Forelimb muscle (tissue), 1 donor: ENCODE results near the gene RANBP1. TPM values are rescaled to one million over a fixed set of nuclear protein-coding genes. Genes with fewer than 3 reads are reported as not detected.

Experiments used
- DNase-seq: peaks from one replicate; pipeline ENCODE4 v3.0.0-alpha.2; 2013; ENCODE audit warnings: low read depth
- polyA plus RNA-seq: library from polyadenylated mRNA; unstranded; fragments of 120-200 nt; gene quantifications from one replicate; pipeline ENCODE4 v1.2.1, GENCODE V29; 2013; ENCODE audit not compliant: insufficient read length

Gene RANBP1
- polyA plus RNA-seq, 1 donor: 91.1 TPM

- no peak for DNase-seq
These were observed 56.3 kb downstream of the RANBP1 start for GRCh38 chr22:20172141-20172613.

GRCh38 chr22:20173246-20173645 is 57.3 kb downstream of the RANBP1 start:
- DNase-seq: no peak

- DNase-seq: no peak
These were observed 57.9 kb downstream of the RANBP1 start for GRCh38 chr22:20173772-20174171.

- DNase-seq: no peak
These were observed 59.1 kb downstream of the RANBP1 start for GRCh38 chr22:20174785-20175596.

GRCh38 chr22:20175597-20175900 is 59.6 kb downstream of the RANBP1 start:
- no peak for DNase-seq

GRCh38 chr22:20176421-20177085 is 60.6 kb downstream of the RANBP1 start:
- no peak for DNase-seq

Other genes starting within 250 kb of the RANBP1 start
- 90.1 TPM for gene COMT, start 174.3 kb upstream of the RANBP1 start, polyA plus RNA-seq
- 19.1 TPM for gene TXNRD2, start 174.3 kb upstream of the RANBP1 start, polyA plus RNA-seq
- 122 TPM for gene ARVCF, start 99.3 kb upstream of the RANBP1 start, polyA plus RNA-seq
- gene TANGO2, start 95.0 kb upstream of the RANBP1 start, polyA plus RNA-seq: 9.4 TPM
- 41.7 TPM for gene DGCR8, start 35.9 kb upstream of the RANBP1 start, polyA plus RNA-seq
- gene TRMT2A, start 1.1 kb downstream of the RANBP1 start, polyA plus RNA-seq: 50.2 TPM
- 41.3 TPM for gene ZDHHC8, start 15.7 kb downstream of the RANBP1 start, polyA plus RNA-seq
- 2.2 TPM for gene CCDC188, start 35.0 kb downstream of the RANBP1 start, polyA plus RNA-seq
- gene RTN4R, start 152.2 kb downstream of the RANBP1 start, polyA plus RNA-seq: 19.9 TPM
- 77.0 TPM for gene DGCR6L, start 204.0 kb downstream of the RANBP1 start, polyA plus RNA-seq